GM23248 (cell line): ENCODE measurements around the gene PDP2. TPM values are rescaled to one million over a fixed set of nuclear protein-coding genes. Genes with fewer than 3 reads are reported as not detected.

Source experiments
- DNase-seq: peaks from one replicate; pipeline ENCODE4 v3.0.0-alpha.2; 2015
- H2AFZ ChIP-seq: fragments of 200-600 bp; sonication (generic); 2 replicates; pipeline ENCODE4 v1.6.1; 2016; ENCODE audit warnings: antibody characterized with exemption
- H3F3A ChIP-seq: fragments of 200-600 bp; sonication (generic); 2 replicates; pipeline ENCODE4 v1.6.1; 2016; ENCODE audit warnings: mild to moderate bottlenecking, antibody characterized with exemption, mixed run types; ENCODE audit not compliant: insufficient read depth
- H3K27ac ChIP-seq: fragments of 200-600 bp; sonication (generic); 2 replicates; pipeline ENCODE4 v1.5.1; 2016; ENCODE audit warnings: mild to moderate bottlenecking
- H3K27me3 ChIP-seq: fragments of 200-600 bp; sonication (generic); replicated peaks from 2 replicates; pipeline ENCODE4 v1.6.1; 2016; ENCODE audit warnings: mild to moderate bottlenecking; ENCODE audit not compliant: insufficient read depth
- H3K36me3 ChIP-seq: fragments of 200-600 bp; sonication (generic); 2 replicates; pipeline ENCODE4 v1.6.1; 2016; ENCODE audit warnings: low read depth, mild to moderate bottlenecking
- H3K4me1 ChIP-seq: fragments of 200-600 bp; sonication (generic); 2 replicates; pipeline ENCODE4 v1.6.1; 2016; ENCODE audit warnings: mild to moderate bottlenecking; ENCODE audit not compliant: insufficient read depth
- H3K4me2 ChIP-seq: fragments of 200-600 bp; sonication (generic); one replicate; pipeline ENCODE4 v1.6.1; 2016; ENCODE audit warnings: mild to moderate bottlenecking; ENCODE audit not compliant: unreplicated experiment
- H3K4me3 ChIP-seq: fragments of 200-600 bp; sonication (generic); 2 replicates; pipeline ENCODE4 v1.5.1; 2016; ENCODE audit warnings: mild to moderate bottlenecking
- H3K79me2 ChIP-seq: fragments of 200-600 bp; sonication (generic); 2 replicates; pipeline ENCODE4 v1.6.1; 2016; ENCODE audit warnings: mild to moderate bottlenecking; ENCODE audit not compliant: insufficient read depth
- H3K9ac ChIP-seq: fragments of 200-600 bp; sonication (generic); 2 replicates; pipeline ENCODE4 v1.6.1; 2016; ENCODE audit warnings: mild to moderate bottlenecking
- H3K9me2 ChIP-seq: fragments of 200-600 bp; sonication (generic); 2 replicates; pipeline ENCODE4 v1.6.1; 2016; ENCODE audit warnings: mixed run types, mild to moderate bottlenecking, moderate library complexity; ENCODE audit not compliant: insufficient read depth
- H3K9me3 ChIP-seq: fragments of 200-600 bp; sonication (generic); one replicate; pipeline ENCODE4 v1.6.1; 2017; ENCODE audit warnings: low read depth
- H4K20me1 ChIP-seq: fragments of 200-600 bp; sonication (generic); 2 replicates; pipeline ENCODE4 v1.6.0; 2016; ENCODE audit not compliant: insufficient read depth
- EZH2 ChIP-seq: fragments of 200-600 bp; sonication (generic); IDR thresholded peaks from 2 replicates; pipeline ENCODE4 v1.6.1; 2018; ENCODE audit warnings: antibody characterized with exemption, mild to moderate bottlenecking; ENCODE audit not compliant: insufficient read depth, poor library complexity, severe bottlenecking
- EZH2phosphoT487 ChIP-seq: fragments of 200-600 bp; sonication (generic); IDR thresholded peaks from 2 replicates; pipeline ENCODE4 v1.6.1; 2018; ENCODE audit warnings: antibody characterized with exemption, moderate library complexity, mild to moderate bottlenecking, low read depth; ENCODE audit not compliant: insufficient read depth
- WGBS, 2 experiments: methylation state at CpG; one replicate each; pipeline ENCODE4 v1.1.6; 2015 to 2017; ENCODE audit warnings: low lambda C conversion rate in 2 of 2, low coverage in 1 of 2; ENCODE audit errors: missing lambda C conversion rate in 2 of 2; 5-methylcytosine and 5-hydroxymethylcytosine counted together
- in situ Hi-C: fragments of 300-500 bp; cut with MboI; formaldehyde crosslinking; loops from 2 replicates; pipeline ENCODE4 v1.15.0; 2020
- polyA plus RNA-seq: library from polyadenylated mRNA; unstranded; fragments of >200 nt; fragmentation: Nextera tagmentation; extraction: Ambion mirVana; gene quantifications from 2 replicates; pipeline ENCODE4 v1.2.1, GENCODE V29; 2016
- total RNA-seq: library from RNA; depleted of rRNA; stranded (reverse); fragments of >200 nt; shearing (Covaris generic); gene quantifications from 2 replicates; pipeline ENCODE4 v1.2.3, GENCODE V29; 2014

Gene PDP2
- total and polyA plus RNA-seq, 2 experiments from 2014 or later = 3.3 to 3.9 TPM

DNA sequence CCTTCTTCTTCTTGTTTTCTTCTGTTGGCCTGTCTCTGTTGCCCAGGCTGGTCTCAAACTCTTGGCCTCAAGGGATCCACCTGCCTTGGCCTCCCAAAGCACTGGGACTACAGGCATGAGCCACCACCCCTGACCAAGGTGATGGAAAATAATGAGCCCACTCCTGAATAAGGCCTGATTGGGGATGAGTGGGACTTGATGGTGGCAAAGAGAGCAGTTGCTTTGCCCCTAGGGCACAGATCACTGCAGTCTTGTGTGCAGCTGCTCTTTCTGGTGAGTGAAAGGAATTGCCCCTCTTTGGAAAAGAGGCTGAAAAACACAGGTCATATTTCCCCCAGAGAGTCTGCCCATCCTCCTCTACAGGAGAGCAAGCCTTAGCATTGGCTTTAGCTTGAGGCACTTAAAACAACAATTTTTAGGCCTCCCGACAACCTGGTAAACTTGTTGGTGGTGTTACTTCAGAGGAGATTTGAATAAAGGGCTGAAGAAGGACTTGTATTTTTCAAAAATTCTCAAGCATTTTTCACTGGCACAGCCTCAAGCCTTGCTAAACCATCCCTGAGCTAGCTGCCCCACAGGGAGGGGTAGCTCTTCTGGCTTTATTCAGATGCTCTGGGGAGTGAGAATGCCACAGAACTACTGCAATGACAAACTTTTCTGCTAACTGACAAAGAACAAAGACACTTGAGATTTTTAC is 6.1 kb upstream of the PDP2 start:
- in situ Hi-C loops = loop anchor here (25.0 kb wide), 1 partner anchor 462 kb away; no protein-coding TSS in a partner anchor
- Histone ChIP-seq H3K4me2 (peak overlapping the region; percentile 36), H3K27ac (peak overlapping the region; percentile 43), H3K79me2 (no peaks in the 10 kb centered on the region), H3K9me2 (no peaks in the 10 kb centered on the region), H4K20me1 (no peaks in the 10 kb centered on the region), H3K9ac (no peak overlapping the region), H3K27me3 (no peaks in the 10 kb centered on the region), H2AFZ (peak overlapping the region; percentile 52; the same call in 1 of the 2 replicates), H3K4me3 (no peak overlapping the region), H3K9me3 (no peaks in the 10 kb centered on the region), H3K36me3 (no peaks in the 10 kb centered on the region), H3F3A (peaks cover 22% of the 10 kb centered on the region), H3K4me1 (peaks cover 17% of the 10 kb centered on the region)
- 90 to 95% methylated on average over 1 of the region's 1 CpG for WGBS, 2 experiments
- TF ChIP-seq EZH2 = no peak
- DNase-seq = peak; percentile 61

DNA sequence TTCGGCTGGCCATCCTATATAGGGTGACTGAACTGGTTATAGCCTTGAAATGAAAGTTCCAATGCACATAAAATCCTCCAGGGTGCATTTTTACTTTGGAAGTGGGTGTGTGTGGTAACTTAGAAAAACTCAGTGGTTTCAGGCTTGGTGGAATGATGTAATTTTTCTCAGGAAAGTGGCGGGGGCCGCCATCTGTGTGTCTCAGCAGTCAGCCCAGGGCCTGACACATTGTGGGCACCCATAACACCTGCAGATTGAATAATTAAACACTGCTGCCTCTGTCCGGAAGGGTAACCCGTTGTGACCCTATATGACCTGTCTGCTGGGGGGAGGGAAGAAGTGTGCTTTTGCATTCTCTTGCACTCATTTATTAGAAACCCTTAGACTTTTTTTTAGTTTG is 2.2 kb upstream of the PDP2 start:
- H3K9ac ChIP-seq = no peak overlapping the region
- H4K20me1 ChIP-seq = no peaks in the 10 kb centered on the region
- no peak for TF ChIP-seq EZH2
- no peak for TF ChIP-seq EZH2phosphoT487
- H3K4me3 ChIP-seq = no peak overlapping the region
- H3K27me3 ChIP-seq = no peaks in the 10 kb centered on the region
- peaks cover 12% of the 10 kb centered on the region for H3K4me1 ChIP-seq
- 54 to 61% methylated on average over 5 of the region's 5 CpGs for WGBS, 2 experiments
- in situ Hi-C loops = no loop called here
- peaks cover 18% of the 10 kb centered on the region for H3F3A ChIP-seq
- H3K4me2 ChIP-seq = no peak overlapping the region
- no peak overlapping the region for H2AFZ ChIP-seq
- DNase-seq = peak; percentile 46
- H3K9me2 ChIP-seq = no peaks in the 10 kb centered on the region
- H3K36me3 ChIP-seq = no peaks in the 10 kb centered on the region
- H3K9me3 ChIP-seq = no peaks in the 10 kb centered on the region
- peaks cover 15% of the 10 kb centered on the region for H3K79me2 ChIP-seq
- no peak overlapping the region for H3K27ac ChIP-seq

DNA sequence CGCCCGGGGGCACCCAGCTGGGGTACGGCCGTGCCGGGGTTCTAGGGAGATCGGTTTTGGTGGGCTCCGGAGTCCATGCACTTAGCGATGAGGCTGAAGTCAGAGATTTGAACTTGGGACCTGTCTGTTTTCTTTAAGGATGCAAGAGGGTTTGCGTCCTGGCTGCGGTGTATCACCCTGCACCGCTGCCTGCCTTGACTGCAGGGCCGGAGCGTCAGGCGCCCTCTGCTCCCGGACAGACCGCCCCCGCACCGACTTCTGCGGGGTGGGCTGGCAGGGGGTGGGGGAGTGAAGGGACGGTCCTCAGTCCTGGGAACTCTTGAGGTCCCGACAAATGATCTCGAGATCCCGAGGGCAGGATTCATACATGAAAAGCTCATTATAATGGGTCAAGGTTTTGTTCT is 701 bp downstream of the PDP2 start:
- Histone ChIP-seq H3K4me1 (peaks cover 1% of the 10 kb centered on the region), H3K9me2 (no peaks in the 10 kb centered on the region), H3K4me2 (peak overlapping the region; percentile 76), H3F3A (peaks cover 13% of the 10 kb centered on the region), H4K20me1 (no peaks in the 10 kb centered on the region), H3K27ac (no peak overlapping the region), H3K4me3 (peak overlapping the region; percentile 89), H2AFZ (peak overlapping the region; percentile 91), H3K27me3 (no peaks in the 10 kb centered on the region), H3K9ac (peak overlapping the region; percentile 81), H3K9me3 (no peaks in the 10 kb centered on the region), H3K79me2 (peaks cover 18% of the 10 kb centered on the region), H3K36me3 (no peaks in the 10 kb centered on the region)
- DNase-seq = peak; percentile 63
- TF ChIP-seq EZH2 (no peak), EZH2phosphoT487 (no peak)
- in situ Hi-C loops = no loop called here
- WGBS, 2 experiments = 7 to 9% methylated on average over 23 of the region's 23 CpGs

DNA sequence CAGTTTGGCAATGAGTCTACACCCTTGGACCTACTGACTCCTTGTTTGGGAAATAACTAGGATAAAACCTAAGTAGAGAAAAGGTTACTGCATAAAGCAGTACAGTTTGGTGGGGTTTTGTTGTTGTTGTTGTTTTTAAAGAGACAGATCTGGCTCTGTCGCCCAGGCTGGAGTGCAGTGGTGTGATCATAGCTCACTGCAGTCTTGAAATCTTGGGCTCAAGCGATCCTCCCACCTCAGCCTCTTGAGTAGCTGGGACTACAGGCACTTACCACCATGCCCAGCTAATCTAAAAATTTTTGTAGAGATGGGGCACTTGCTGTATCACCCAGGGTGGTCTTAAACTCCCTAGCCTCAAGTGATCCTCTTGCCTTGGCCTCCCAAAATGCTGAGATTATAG is 1.2 kb downstream of the PDP2 start:
- Histone ChIP-seq H3K36me3 (no peaks in the 10 kb centered on the region), H3K4me2 (peak overlapping the region; percentile 76), H3K4me3 (peak overlapping the region; percentile 89), H2AFZ (no peak overlapping the region), H3K9ac (no peak overlapping the region), H3K9me3 (no peaks in the 10 kb centered on the region), H3K4me1 (peaks cover 7% of the 10 kb centered on the region), H4K20me1 (no peaks in the 10 kb centered on the region), H3F3A (peaks cover 16% of the 10 kb centered on the region), H3K79me2 (peaks cover 18% of the 10 kb centered on the region), H3K27me3 (no peaks in the 10 kb centered on the region), H3K27ac (no peak overlapping the region), H3K9me2 (no peaks in the 10 kb centered on the region)
- TF ChIP-seq EZH2phosphoT487 (no peak), EZH2 (no peak)
- WGBS, 2 experiments = 90% methylated on average over 2 of the region's 2 CpGs
- in situ Hi-C loops = no loop called here
- DNase-seq = no peak
